Measurements from ENCODE around the gene TTC9C.
"Not testable (repeated sequence)": the region's sequence is repeated elsewhere in the genome, so short reads cannot be mapped to it uniquely, and the experiment has no call there.

Gene TTC9C

DNA sequence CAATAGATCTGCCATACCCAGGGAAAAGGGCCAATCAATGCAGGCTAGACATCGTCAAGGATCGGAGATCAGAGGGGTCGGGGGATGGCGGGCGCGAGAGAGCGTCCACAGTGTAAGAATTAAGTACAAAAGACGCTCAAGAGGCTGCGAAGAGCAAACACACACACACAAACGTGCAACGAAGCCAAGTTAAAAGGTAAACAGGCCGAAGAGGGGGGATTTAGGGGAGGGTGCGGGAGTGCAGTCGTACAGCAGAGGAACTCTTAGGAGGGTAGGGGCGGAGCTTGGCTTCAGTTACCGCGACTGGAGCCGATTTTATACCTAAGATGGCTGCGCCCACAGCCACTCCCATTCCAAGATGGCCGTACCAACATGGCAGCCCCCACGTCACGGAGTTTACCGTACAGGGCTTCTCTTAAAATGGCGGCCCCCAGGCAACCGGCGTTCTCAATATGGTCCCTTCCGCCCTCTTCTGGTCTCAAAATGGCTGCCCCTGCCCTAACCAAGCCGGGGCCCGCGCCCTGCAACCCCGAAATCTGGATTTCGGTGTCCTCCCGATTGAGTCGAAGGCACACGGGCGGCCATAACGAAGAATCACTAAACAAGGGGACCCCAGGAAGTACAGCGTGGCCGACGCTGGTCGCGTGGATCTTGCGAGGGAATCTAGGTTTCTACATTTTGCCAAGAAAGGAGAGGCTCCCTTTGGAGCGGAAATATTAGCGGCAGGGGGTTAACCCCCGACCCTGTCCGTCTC is 18.9 kb upstream of the TTC9C start:
- peak; percentile 99 for DNase-seq (ENCODE audit: low spot score)

DNA sequence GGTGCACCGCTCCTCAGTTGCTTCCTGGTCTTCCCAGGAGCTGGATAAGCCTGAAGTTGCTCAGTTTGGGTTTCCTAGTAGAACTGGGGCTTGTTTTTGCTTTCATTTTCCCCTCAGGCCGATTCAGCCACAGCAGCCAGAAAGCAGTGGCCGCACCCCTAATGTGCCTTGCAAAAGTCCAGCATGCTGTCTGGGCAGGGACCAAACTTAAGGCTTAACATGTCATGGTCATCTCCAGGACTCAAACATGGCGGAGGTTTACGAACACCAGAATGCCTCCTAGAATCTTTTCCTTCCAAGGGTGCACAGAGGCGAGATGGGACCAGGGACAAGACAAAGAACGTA is 18.3 kb upstream of the TTC9C start:
- no peak for DNase-seq (ENCODE audit: low spot score)

DNA sequence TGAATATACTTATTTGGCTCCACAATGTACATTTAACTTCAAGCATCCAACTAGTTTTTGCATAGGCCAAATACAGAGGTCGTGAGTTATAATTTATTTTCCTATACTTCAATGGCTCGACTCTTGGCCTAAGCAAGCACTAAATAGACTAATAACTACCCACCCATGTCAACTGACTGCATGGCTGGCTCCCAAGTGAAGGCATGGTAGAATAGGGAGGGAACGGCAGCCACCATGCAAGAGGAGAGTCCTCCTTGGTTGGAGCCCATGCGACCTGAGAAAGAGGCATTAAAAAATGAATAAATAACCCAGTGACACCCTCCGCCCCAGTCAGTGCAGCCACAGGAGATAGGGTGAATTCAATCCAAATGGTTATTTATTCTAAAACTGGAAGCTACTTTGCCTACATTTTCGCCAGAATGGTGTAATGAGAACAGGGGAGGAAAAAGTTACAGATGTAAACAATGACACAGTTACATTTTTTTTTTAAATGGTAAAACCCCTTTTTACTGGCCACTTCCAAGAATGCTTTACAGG is 15.9 kb upstream of the TTC9C start:
- no peak for DNase-seq (ENCODE audit: low spot score)

DNA sequence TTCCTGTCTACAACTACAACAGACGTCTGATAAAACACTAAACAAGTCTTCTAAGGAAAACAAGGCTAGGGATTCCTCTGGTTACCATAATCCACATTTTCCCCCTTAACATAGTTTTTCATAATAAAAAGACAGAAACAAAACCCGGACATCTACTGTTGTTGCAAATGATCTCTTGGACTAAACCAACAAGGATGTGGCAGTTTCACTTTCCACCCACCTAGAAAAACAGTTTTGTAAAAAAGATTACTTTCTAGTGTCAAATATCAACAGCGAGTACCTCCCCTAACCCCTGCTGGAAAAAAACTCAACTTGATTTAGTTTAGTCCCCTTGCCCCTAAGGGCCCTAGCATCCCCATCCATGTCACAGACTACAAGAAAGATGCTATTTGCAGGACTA is 15.4 kb upstream of the TTC9C start:
- no peak for DNase-seq (ENCODE audit: low spot score)

DNA sequence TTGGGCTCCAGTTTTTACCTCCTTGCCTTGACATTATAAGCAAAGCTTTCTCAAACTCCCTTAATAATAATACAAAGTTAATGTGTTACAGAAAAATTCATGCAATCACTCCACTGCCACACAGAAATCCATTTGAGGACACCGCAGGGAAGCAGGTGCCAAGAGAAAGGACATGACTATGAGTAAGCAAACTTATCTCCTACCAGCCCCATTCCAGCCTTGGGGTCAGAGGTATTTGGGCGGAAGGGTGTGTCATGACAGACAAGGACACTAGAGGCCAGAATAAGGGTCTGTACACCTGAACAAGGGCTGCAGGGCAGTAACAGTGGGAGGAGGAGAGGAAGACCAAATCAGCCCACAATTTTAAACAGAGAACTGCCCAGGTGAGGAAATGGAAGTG is 14.9 kb upstream of the TTC9C start:
- DNase-seq (ENCODE audit: low spot score): no peak

DNA sequence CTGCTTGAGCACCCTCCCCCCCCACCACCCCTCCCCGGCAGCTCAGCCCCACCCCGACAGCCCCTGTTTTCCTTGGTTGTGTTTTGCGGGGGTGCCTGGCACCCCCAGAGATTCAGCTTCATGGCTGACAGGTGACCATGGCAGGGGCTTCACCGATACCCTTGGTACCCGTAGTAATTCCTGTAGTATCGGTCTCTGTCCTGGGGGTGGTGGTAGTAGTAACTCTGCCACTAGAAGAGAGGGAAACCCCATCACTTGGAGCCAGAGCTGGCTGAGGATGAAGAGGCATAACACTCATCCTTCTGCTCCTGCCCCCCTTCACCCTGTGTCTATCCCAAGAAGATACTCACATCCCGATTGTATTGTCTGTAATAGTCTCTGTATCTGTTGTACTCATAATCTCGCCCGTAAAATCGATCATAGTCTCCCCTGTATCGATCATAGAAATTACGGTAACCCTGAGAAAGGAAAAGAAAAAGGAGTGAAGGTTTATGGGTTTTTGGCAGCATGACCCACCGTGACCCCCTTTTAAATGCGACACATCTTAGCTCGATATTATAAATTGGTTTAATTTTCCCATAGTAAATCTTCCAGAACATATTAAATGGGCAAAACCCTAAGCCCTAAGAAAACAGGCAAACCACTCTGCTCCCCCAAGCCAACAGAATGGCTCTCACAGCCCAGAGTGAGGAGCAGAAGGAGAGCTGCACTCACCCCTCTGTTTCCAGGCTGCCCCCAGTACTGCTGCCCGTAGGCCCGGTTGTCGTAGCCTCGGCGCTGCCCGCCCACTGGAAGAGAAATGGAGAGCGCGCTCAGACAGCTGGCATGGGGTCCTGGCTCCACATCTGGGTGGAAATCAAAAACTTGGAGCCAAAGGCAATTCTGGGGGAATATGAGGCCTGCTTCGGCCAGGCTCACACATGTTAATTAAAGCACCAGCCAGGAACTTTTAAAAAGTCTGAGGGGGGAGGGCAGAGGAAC is 12.8 kb upstream of the TTC9C start:
- no peak for DNase-seq (ENCODE audit: low spot score)

DNA sequence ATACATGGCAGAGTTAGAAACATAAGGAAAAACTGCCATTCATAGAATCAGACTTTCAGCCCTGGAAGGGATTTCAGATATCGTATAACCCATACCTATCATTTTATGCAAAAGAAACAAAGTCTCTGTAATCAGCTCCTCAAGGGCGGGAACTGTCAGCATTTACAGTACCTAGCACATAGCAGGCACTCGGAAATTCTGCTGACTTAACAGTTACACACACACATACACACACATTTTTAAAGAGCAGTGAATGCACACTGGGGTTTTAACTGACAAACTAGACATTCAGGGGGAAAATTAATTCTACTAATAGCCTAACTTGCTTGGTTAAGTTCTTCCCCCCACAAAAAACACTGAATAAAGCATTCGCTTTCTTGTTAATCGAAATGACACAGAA is 12.1 kb upstream of the TTC9C start:
- no peak for DNase-seq (ENCODE audit: low spot score)

DNA sequence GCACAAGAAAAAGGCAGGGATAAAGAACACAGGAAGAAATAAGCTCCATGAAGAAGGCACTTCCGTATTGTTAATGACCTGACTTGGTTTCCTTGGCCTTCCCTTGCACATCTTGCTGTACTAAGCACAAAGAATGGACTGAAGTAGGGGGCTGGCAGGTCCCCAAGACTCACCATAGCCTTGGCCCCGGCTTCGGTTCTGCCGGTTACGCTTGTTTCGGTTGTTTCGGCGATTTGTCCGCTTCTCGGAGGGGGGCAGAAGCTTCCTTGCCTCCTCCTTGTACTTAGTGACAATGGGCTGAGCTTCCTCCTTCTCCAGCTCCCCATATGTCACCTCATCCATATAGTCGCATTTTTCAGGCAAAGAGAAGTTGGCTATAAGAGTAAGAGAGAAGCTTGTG is 11.5 kb upstream of the TTC9C start:
- DNase-seq (ENCODE audit: low spot score): no peak

DNA sequence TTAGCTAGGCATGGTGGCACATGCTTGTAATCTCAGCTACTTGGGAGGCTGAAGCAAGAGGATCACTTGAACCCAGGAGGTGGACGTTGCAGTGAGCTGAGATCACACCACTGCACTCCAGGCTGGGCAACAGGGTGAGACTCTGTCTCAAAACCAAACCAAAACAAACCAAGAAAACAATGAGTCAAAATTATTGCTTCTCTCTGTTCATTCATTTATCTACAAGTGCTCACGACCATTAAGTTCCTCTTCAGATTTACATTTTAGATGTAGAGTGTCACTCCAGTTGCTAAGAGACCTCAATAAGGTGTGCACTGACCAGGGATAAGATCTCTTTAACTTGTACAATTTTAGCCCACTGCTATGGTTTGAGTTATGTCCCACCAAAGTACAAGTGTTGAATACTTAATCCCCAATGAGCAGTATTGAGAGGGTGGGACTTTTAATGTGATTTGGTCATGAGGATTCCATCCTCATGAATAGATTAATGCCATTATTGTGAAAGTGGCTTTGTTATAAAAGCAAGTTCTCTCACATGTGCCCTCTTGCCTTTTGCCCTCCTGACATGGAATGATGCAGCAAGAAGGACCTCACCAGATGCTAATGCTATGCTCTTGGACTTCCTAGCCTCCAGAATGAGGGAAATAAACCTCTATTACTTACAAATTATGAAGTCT is 8.8 kb upstream of the TTC9C start:
- DNase-seq (ENCODE audit: low spot score): no peak

DNA sequence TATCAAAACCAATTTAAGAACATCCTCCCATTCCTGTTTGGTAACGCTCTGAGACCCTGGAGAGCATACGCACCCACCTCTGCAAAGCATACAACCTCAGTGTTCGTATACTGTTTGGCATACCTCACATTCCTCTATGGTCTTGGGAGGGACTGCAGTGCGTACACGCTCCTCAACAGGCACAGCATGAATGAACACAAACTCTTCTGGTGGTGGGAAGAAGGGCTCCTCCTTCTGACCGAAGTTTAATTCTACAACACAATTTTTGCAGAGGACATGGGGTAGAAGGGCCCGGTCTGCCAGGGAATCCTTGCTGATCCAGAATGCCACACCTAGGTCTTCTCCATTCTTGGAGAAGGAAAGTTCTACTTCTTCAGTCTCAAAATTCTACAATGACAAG is 6.3 kb upstream of the TTC9C start:
- no peak for DNase-seq (ENCODE audit: low spot score)

DNA sequence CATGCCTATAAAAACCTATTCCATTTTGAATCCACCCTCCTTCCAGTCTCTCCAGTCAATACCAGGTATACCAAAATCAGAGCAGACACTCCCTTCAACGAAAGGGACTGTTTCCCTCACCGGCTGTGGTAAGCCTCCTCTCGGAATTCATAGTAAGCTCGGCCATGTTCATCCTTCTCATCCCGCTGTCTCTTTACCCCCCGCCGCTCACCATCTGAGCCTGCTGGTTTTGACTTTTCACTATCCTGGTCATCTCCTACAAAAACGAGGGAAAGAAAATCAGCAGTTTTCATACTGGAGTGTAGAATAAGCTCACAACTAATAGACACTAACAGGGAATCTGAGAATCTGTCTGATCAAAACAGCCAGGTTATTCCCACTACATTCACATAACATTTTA is 4.1 kb upstream of the TTC9C start:
- no peak for DNase-seq (ENCODE audit: low spot score)

DNA sequence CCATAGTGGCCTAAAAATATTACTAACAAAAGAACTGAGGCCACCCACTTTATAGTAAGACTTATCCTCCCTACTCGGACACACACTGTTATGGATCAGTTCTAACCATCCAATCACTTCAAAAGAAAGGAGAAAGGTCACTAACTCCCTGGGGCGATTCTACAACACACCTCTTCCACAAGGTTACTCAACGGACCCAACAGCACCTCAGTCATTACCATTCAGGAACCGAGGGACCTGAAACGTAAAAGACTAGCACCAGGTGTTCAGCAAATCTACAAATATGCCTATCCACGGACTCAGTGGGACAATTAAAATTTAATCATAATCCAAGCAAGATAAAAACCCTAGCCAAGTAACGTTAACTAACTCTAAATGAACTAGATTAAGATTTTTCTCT is 2.6 kb upstream of the TTC9C start:
- DNase-seq (ENCODE audit: low spot score): no peak

DNA sequence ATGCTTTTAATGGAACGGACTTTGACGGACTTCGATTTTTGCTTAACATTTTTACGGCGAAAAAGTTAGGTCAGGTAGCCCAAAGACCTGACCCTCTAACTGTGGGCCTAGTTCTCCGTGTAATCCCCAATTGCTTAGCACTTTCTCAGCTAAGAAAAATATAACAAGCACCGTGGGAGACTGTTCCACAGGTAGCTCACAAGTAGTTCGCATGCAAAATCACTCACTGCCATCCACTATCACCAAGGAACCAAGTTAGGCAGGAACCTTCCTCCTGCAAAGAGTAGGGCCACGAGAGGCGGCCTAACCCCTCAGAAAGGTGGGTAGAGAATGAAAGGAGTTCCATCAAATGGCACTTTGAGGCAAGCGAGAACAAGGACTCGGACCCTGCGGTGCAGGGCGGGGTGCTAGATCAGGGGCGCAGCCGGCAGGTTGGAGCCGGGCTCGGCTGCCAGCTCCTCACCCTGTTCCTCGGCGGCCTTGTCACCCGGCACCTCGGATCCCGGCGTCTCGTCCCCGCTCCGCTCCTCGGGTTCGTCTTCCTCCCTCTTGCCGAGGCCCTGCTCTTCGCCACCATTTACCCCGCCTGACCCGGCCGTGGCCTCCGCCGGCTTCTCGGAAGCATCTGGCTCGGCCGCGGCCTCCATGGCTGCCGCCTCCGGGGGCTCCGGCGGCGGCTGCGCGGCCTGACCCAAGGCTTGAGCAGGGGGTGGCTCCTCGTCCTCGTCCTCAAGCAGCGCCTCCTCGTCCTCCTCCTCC is 2.0 kb upstream of the TTC9C start:
- DNase-seq (ENCODE audit: low spot score): no peak

DNA sequence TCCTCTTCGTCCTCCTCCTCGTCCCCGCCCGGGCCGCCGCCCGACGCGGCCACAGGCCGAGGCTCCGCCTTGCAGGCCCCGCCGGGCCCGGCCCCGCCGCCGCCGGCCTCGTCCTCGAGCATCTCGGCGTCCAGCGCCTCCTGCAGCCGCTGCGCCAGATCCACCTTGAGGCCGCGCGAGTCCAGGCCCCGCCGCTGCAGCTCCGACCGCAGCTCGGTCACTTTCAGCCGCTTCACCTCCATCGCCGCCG is 1.4 kb upstream of the TTC9C start:
- DNase-seq (ENCODE audit: low spot score): no peak

DNA sequence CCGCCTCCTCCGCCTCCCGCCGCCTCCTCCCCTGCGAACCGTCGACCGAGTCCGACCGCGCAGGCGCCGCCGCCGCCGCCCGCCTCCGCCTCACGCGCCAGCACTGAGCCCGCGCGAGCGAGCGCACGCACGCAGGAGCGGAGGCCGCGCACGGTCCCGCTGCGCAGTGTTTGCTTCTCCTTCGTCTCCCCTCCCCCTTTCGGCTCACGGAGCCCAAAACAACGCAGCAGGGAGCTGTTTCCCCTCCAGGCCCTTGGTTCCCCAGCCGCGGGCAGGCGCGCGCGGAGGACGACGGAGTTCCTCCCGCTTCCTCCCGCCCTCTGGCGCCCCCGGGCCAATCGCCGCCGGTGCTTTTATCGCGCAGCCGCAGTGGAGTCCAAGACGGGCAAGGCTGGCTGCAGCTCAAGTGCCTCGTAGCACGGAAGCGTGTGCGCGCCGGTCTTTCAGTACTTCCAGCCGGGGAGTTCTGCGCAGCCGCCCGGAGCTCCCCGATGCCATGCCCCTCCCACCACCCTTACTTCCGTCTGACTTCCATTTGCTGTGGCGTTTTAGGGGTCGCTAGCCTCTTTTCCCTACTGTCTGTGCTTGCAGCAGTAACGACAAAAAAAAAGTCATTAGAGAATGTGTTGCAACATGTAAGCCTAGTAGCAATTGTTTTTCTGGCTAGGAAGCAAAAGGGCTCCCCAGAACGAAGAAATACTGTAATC is 968 bp upstream of the TTC9C start, which contains the start of gene HNRNPUL2:
HNRNPUL2 (minus strand) TSS at position 293 of the 707 bp plus-strand sequence. CDS start 301 bp downstream, outside the sequence.
- DNase-seq (ENCODE audit: low spot score): peak; percentile 99

DNA sequence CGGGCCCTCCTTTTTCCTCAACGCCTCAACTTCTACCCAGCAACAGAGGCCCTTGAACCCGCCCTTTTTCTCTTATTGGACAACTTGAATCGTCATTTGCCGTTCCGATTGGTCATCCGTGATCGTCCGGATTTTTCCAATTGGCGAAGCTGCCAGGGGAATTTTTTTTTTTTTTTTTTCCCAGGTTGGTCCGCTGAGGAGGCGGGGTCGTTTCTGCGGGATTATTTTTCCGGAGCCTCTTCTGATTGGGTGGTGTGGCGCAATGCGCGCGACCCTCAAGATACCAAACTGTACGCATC is 465 bp upstream of the TTC9C start:
- peak; percentile 97 for DNase-seq (ENCODE audit: low spot score)

DNA sequence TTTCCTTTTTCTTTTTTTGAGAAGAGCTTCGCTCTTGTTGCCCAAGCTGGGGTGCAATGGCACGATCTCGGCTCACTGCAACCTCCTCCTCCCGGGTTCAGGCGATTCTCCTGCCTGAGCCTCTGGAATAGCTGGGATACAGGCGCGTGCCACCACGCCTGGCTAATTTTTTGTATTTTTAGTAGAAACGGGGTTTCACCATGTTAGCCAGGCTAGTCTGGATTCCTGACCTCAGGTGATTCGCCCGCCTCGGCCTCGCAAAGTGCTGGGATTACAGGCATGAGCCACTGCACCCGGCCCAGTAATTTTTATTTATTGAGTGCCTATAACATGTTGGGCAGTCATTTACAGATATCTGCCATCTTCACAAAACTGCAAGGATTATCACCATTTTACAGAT is 1.8 kb downstream of the TTC9C start:
- DNase-seq (ENCODE audit: low spot score): not testable (repeated sequence)

DNA sequence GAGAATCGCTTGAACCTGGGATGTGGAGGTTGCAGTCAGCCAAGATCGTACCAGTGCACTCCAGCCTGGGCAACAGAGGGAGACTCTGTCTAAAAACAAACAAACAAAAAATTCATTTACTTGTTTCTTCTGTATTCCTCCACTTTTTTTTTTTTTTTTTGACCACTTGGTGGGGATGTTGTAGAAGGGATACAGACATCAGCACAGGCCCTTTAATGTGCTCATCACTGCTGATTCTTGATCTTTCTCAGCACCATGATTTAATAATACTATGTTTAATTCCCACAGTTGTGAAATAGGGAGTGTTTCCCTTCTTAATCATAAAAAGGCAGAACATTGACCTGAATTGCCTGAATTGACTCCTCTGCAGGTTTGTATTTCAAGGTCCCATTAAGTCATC is 4.5 kb downstream of the TTC9C start:
- peak; percentile 72 for DNase-seq (ENCODE audit: low spot score)

DNA sequence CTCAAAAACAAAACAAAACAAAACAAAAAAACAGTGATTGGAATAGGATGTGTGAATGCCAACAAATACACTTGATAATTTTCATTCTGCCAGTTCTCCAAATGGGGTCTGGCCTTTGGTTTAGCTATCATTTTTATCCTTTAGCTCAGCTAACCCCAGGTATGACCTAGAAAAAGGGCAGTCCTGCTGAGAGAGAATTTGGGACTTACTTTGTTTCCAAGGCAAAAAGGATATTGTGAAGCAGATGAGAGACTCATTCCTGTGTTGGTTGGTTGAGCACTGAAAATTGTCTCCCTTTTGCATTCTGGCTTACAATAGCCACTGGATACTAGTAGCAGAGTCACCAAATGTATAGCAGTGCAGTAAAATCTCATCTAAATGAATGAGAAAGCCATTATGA is 8.9 kb downstream of the TTC9C start:
- DNase-seq (ENCODE audit: low spot score): no peak

DNA sequence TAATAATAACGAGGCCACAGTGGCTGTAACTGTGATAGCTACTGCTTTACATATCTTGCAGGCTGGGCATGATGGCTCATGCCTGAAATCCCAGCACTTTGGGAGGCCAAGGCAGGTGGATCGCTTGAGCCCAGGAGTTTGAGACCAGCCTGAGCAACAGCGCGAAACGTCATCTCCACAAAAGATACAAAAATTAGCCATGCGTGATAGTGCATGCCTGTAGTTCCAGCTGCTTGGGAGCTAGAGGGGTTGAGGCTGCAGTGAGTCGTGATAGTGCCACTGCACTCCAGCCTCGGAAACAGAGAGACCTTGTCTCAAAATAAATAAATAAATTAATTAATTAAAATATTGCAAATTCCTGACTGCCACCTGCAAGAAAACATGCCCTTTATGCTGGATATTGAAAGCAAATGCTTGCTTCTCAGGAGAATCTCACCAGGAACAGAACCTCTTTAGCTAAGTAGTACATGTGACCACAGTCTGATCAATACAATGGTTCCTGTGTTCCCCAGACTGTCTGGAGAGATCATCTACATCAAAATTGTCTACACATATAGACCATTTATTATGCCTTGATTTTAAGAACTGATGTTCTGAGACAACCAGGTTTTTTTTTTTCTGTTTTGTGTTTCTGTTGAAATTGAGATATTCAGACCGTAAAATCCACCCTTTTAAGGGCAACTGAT is 19.3 kb downstream of the TTC9C start:
- peak; percentile 66 for DNase-seq (ENCODE audit: low spot score)

DNA sequence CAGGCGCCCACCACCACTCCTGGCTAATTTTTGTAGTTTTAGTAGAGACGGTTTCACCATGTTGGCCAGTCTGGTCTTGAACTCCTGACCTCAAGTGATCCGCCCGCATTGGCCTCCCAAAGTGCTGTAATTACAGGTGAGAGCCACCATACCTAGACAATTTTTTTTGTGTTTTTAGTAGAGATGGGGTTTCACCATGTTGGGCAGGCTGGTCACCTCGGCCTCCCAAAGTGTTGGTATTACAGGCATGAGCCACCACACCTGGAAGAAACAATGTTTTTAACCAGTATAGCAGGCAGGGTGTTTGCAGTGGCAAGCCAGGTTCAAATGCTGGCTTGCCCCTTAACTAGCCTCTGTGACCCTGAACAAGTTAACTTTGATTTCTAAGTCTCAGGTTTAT is 21.6 kb downstream of the TTC9C start:
- not testable (repeated sequence) for DNase-seq (ENCODE audit: low spot score)

All from globus pallidus (tissue), 1 donor.